Astrocyte (in vitro differentiated cells and primary cell): ENCODE measurements around the gene COQ6. TPM values are rescaled to one million over a fixed set of nuclear protein-coding genes. Genes with fewer than 3 reads are reported as not detected.
A peak's percentile ranks its signal among the peaks of the same experiment; 100 is the strongest.
"Not testable (repeated sequence)": the region's sequence is repeated elsewhere in the genome, so short reads cannot be mapped to it uniquely, and the experiment has no call there.

Source experiments
- DNase-seq: peaks from one replicate; pipeline ENCODE4 v3.0.0-alpha.2; 2010; ENCODE audit warnings: low read depth
- FAIRE-seq: peaks from 2 replicates; lab custom pipeline; 2011; peaks lifted over from hg19 to GRCh38; lab: Jason Lieb, UNC
- H2AFZ ChIP-seq: 2 replicates; pipeline ENCODE4 v1.6.0; 2012; ENCODE audit warnings: low read depth, low read length, inconsistent platforms
- H3K27ac ChIP-seq: 2 replicates; pipeline ENCODE4 v1.5.1; 2011; ENCODE audit warnings: low read depth, low read length, inconsistent platforms
- H3K27me3 ChIP-seq: 2 replicates; pipeline ENCODE4 v1.6.0; 2011; ENCODE audit warnings: low read length, inconsistent platforms; ENCODE audit not compliant: insufficient read depth
- H3K36me3 ChIP-seq: 2 replicates; pipeline ENCODE4 v1.5.1; 2011; ENCODE audit warnings: low read length, inconsistent platforms; ENCODE audit not compliant: insufficient read depth
- H3K4me1 ChIP-seq: 2 replicates; pipeline ENCODE4 v1.5.1; 2011; ENCODE audit warnings: low read length, inconsistent platforms; ENCODE audit not compliant: insufficient read depth
- H3K4me2 ChIP-seq: 2 replicates; pipeline ENCODE4 v1.6.0; 2012; ENCODE audit warnings: low read length, inconsistent platforms
- H3K4me3 ChIP-seq: 2 replicates; pipeline ENCODE4 v1.5.1; 2011; ENCODE audit warnings: low read depth, mild to moderate bottlenecking, low read length, inconsistent platforms; ENCODE audit not compliant: insufficient read depth
- H3K79me2 ChIP-seq: 2 replicates; pipeline ENCODE4 v1.6.0; 2012; ENCODE audit warnings: mild to moderate bottlenecking, low read length, inconsistent platforms; ENCODE audit not compliant: insufficient read depth
- H3K9ac ChIP-seq: 2 replicates; pipeline ENCODE4 v1.6.0; 2012; ENCODE audit warnings: mild to moderate bottlenecking, low read length, inconsistent platforms
- H3K9me3 ChIP-seq: 2 replicates; pipeline ENCODE4 v1.5.1; 2012; ENCODE audit warnings: low read depth, mild to moderate bottlenecking, low read length, inconsistent platforms; ENCODE audit not compliant: insufficient read depth
- H4K20me1 ChIP-seq: 2 replicates; pipeline ENCODE4 v1.6.0; 2012; ENCODE audit warnings: low read length, inconsistent platforms; ENCODE audit not compliant: insufficient read depth
- H3K27ac Mint-ChIP-seq: one replicate; pipeline ENCODE4 v1.8.0; 2021; ENCODE audit warnings: mild to moderate bottlenecking, mixed read lengths; ENCODE audit not compliant: unreplicated experiment
- H3K27me3 Mint-ChIP-seq: one replicate; pipeline ENCODE4 v1.8.0; 2021; ENCODE audit warnings: low read depth, mixed read lengths; ENCODE audit not compliant: unreplicated experiment
- H3K36me3 Mint-ChIP-seq: one replicate; pipeline ENCODE4 v1.8.0; 2021; ENCODE audit warnings: low read depth, mixed read lengths; ENCODE audit not compliant: unreplicated experiment
- H3K4me1 Mint-ChIP-seq: one replicate; pipeline ENCODE4 v1.8.0; 2021; ENCODE audit warnings: low read depth, mixed read lengths; ENCODE audit not compliant: unreplicated experiment
- H3K4me3 Mint-ChIP-seq: one replicate; pipeline ENCODE4 v1.8.0; 2021; ENCODE audit warnings: mild to moderate bottlenecking, moderate library complexity, mixed read lengths; ENCODE audit not compliant: unreplicated experiment
- H3K9me3 Mint-ChIP-seq: one replicate; pipeline ENCODE4 v1.8.0; 2021; ENCODE audit warnings: mild to moderate bottlenecking, mixed read lengths; ENCODE audit not compliant: unreplicated experiment
- CTCF ChIP-seq: IDR thresholded peaks from 2 replicates; pipeline ENCODE4 v1.5.1; 2011; ENCODE audit warnings: low read depth, mild to moderate bottlenecking, inconsistent platforms, low read length, moderate library complexity; ENCODE audit not compliant: insufficient read depth
- EZH2 ChIP-seq: IDR thresholded peaks from 2 replicates; pipeline ENCODE4 v1.6.1; 2012; ENCODE audit warnings: mild to moderate bottlenecking, low read length, inconsistent platforms; ENCODE audit not compliant: insufficient read depth
- total RNA-seq: library from RNA; stranded (reverse); gene quantifications from 2 replicates; pipeline ENCODE4 v1.2.1, GENCODE V29; 2021

The COQ6 gene
- total RNA-seq, 1 donor from 2014 or later = 12.8 TPM

- Histone ChIP-seq H3K4me3 (no peak overlapping the region), H3K9me3 (no peaks in the 10 kb centered on the region), H2AFZ (no peak overlapping the region), H3K4me2 (no peak overlapping the region), H4K20me1 (peaks cover 11% of the 10 kb centered on the region), H3K27me3 (no peaks in the 10 kb centered on the region), H3K27ac (no peak overlapping the region), H3K9ac (no peak overlapping the region), H3K36me3 (peaks cover 55% of the 10 kb centered on the region), H3K79me2 (peaks cover 12% of the 10 kb centered on the region), H3K4me1 (peaks cover 6% of the 10 kb centered on the region)
- H3K4me3 Mint-ChIP-seq = no peak overlapping the region
- no peaks in the 10 kb centered on the region for H3K9me3 Mint-ChIP-seq
- no peak for FAIRE-seq
- no peaks in the 10 kb centered on the region for H3K27me3 Mint-ChIP-seq
- H3K27ac Mint-ChIP-seq = no peak overlapping the region
- H3K36me3 Mint-ChIP-seq = peaks cover 33% of the 10 kb centered on the region
- peaks cover 4% of the 10 kb centered on the region for H3K4me1 Mint-ChIP-seq
- no peak for TF ChIP-seq EZH2
- no peak for TF ChIP-seq CTCF
- peak; percentile 42 for DNase-seq
Measured at GRCh38 chr14:73909681-73910080, 40.4 kb upstream of the COQ6 start.

GRCh38 chr14:73913256-73913655, 36.8 kb upstream of the COQ6 start:
- H3K36me3 ChIP-seq = peaks cover 34% of the 10 kb centered on the region
- no peaks in the 10 kb centered on the region for H3K27me3 ChIP-seq
- peak overlapping the region; percentile 39 for H3K27ac ChIP-seq
- H3K27ac Mint-ChIP-seq = no peak overlapping the region
- no peak overlapping the region for H3K4me3 Mint-ChIP-seq
- H3K4me3 ChIP-seq = no peak overlapping the region
- H3K4me1 ChIP-seq = peaks cover 10% of the 10 kb centered on the region
- DNase-seq = peak; percentile 76
- no peak for FAIRE-seq
- H3K9me3 ChIP-seq = no peaks in the 10 kb centered on the region
- peaks cover 4% of the 10 kb centered on the region for H3K4me1 Mint-ChIP-seq
- no peaks in the 10 kb centered on the region for H3K27me3 Mint-ChIP-seq
- H3K79me2 ChIP-seq = peaks cover 28% of the 10 kb centered on the region
- no peaks in the 10 kb centered on the region for H3K9me3 Mint-ChIP-seq
- peaks cover 30% of the 10 kb centered on the region for H3K36me3 Mint-ChIP-seq
- no peak overlapping the region for H2AFZ ChIP-seq
- H3K9ac ChIP-seq = peak overlapping the region; percentile 16
- no peak for TF ChIP-seq EZH2
- TF ChIP-seq CTCF = no peak
- H3K4me2 ChIP-seq = peak overlapping the region; percentile 40
- peaks cover 30% of the 10 kb centered on the region for H4K20me1 ChIP-seq

- H3K9ac ChIP-seq = no peak overlapping the region
- H3K27ac ChIP-seq = no peak overlapping the region
- Mint-ChIP-seq H3K27me3 (no peaks in the 10 kb centered on the region), H3K9me3 (no peaks in the 10 kb centered on the region), H3K27ac (no peak overlapping the region), H3K4me3 (no peak overlapping the region), H3K4me1 (peaks cover 4% of the 10 kb centered on the region), H3K36me3 (peaks cover 23% of the 10 kb centered on the region)
- H4K20me1 ChIP-seq = peaks cover 50% of the 10 kb centered on the region
- FAIRE-seq (no peak), DNase-seq (no peak)
- H3K4me2 ChIP-seq = no peak overlapping the region
- H3K79me2 ChIP-seq = peaks cover 34% of the 10 kb centered on the region
- no peak overlapping the region for H3K4me3 ChIP-seq
- TF ChIP-seq CTCF (no peak), EZH2 (no peak)
- H3K4me1 ChIP-seq = peaks cover 10% of the 10 kb centered on the region
- peaks cover 16% of the 10 kb centered on the region for H3K36me3 ChIP-seq
- no peaks in the 10 kb centered on the region for H3K9me3 ChIP-seq
- no peaks in the 10 kb centered on the region for H3K27me3 ChIP-seq
- no peak overlapping the region for H2AFZ ChIP-seq
Measured at GRCh38 chr14:73916324-73916723, 33.8 kb upstream of the COQ6 start.

GRCh38 chr14:73919457-73919856, 30.6 kb upstream of the COQ6 start:
- not testable (repeated sequence) for FAIRE-seq, H3K4me3 ChIP-seq, DNase-seq, H3K27ac ChIP-seq, H3K9me3 Mint-ChIP-seq, H3K4me1 ChIP-seq, H3K27me3 ChIP-seq, H3K27me3 Mint-ChIP-seq, H3K9ac ChIP-seq, H3K4me2 ChIP-seq, H2AFZ ChIP-seq, H3K27ac Mint-ChIP-seq, H3K9me3 ChIP-seq, H3K4me1 Mint-ChIP-seq
- peaks cover 48% of the 10 kb centered on the region for H4K20me1 ChIP-seq
- H3K4me3 Mint-ChIP-seq = peak overlapping the region; percentile 46
- peaks cover 25% of the 10 kb centered on the region for H3K79me2 ChIP-seq
- peaks cover 41% of the 10 kb centered on the region for H3K36me3 ChIP-seq
- H3K36me3 Mint-ChIP-seq = peaks cover 17% of the 10 kb centered on the region
